IPS-18a (cell line): ENCODE data around the gene BACH2.
A peak's percentile ranks its signal among the peaks of the same experiment; 100 is the strongest.
"Not testable (repeated sequence)": the region's sequence is repeated elsewhere in the genome, so short reads cannot be mapped to it uniquely, and the experiment has no call there.

Experiments
- H3K27ac ChIP-seq: one replicate; pipeline ENCODE4 v1.5.1; 2013; ENCODE audit warnings: low read length
- H3K27me3 ChIP-seq: one replicate; pipeline ENCODE4 v1.6.1; 2013; ENCODE audit warnings: mild to moderate bottlenecking, low read length; ENCODE audit not compliant: control insufficient read depth, insufficient read depth
- H3K36me3 ChIP-seq: one replicate; pipeline ENCODE4 v1.6.1; 2013; ENCODE audit warnings: low read depth, low read length; ENCODE audit not compliant: control insufficient read depth
- H3K4me1 ChIP-seq: one replicate; pipeline ENCODE4 v1.6.1; 2013; ENCODE audit warnings: low read depth, low read length; ENCODE audit not compliant: control insufficient read depth
- H3K4me3 ChIP-seq: one replicate; pipeline ENCODE4 v1.5.1; 2013; ENCODE audit warnings: low read length
- H3K9ac ChIP-seq: one replicate; pipeline ENCODE4 v1.6.1; 2013; ENCODE audit warnings: mild to moderate bottlenecking, low read length, moderate library complexity
- H3K9me3 ChIP-seq: one replicate; pipeline ENCODE4 v1.6.1; 2013; ENCODE audit warnings: low read depth, low read length; ENCODE audit not compliant: control insufficient read depth

BACH2 gene

GRCh38 chr6:90289902-90290301 is 6.7 kb downstream of the BACH2 start:
- H3K27ac ChIP-seq, result no peak overlapping the region
- no peaks in the 10 kb centered on the region for H3K36me3 ChIP-seq
- no peaks in the 10 kb centered on the region for H3K9me3 ChIP-seq
- H3K27me3 ChIP-seq, result peaks cover 30% of the 10 kb centered on the region
- no peak overlapping the region for H3K9ac ChIP-seq
- peaks cover 37% of the 10 kb centered on the region for H3K4me1 ChIP-seq
- H3K4me3 ChIP-seq, result no peak overlapping the region

DNA sequence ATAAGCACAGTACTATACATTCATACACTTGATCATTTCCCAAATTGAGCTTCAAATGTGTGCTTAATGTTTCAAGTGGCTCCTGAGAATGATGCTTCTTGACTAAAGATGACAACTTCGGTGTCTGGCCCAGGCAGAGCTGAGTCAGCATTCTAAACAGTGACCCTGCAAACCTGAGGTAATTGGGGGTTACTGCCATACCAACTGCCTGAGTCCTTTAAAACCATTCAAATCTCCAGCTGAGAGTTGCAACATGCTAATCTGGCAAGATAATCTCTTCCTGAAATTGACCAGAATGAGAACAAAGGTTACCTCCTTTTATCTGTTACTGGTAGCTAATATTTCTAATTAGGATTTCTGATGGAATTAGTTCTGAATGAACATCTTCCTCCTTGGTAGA is 8.2 kb downstream of the BACH2 start:
- Histone ChIP-seq H3K36me3 (no peaks in the 10 kb centered on the region), H3K4me3 (no peak overlapping the region), H3K4me1 (peaks cover 40% of the 10 kb centered on the region), H3K9me3 (no peaks in the 10 kb centered on the region), H3K27ac (no peak overlapping the region), H3K9ac (no peak overlapping the region), H3K27me3 (peaks cover 15% of the 10 kb centered on the region)

- Histone ChIP-seq H3K4me3 (no peak overlapping the region), H3K36me3 (no peaks in the 10 kb centered on the region), H3K27me3 (peaks cover 3% of the 10 kb centered on the region), H3K4me1 (peaks cover 40% of the 10 kb centered on the region), H3K9ac (no peak overlapping the region), H3K27ac (no peak overlapping the region), H3K9me3 (no peaks in the 10 kb centered on the region)
These were observed 9.7 kb downstream of the BACH2 start for GRCh38 chr6:90286884-90287488.

DNA sequence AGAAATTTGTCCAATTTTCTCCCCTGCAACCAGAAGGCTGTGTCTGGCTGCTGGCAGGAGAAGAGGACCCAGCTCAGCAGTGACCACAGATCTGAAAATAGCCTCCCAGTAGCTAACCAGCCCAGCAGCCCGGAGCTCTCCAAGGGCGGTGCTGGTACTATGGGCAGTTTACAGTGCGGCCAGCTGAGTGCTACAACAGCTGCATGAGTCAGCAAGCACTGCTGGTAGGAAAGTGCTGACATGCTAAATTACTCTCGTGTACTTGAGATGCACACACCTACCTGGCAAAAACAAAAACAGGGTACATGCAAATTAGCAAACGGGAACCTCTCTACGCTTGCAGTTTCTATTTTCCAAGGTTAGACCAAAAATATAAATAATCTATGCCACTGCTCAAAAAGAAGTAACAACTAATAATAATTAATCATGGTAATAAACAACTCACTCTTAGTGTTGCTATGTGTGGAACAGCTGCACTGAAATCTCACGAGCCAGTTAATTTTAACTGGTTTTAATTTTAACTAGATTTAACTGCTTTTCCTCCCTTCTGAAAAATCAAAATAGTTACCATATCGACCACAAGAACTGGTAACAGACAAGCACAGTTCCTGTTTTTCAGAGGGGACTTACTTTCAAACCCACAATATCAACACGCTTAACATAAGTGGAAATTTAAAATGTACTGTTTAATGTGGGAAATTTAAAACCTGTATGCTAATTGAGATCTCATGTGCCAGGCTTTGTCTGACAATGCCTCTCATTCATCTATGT is 10.8 kb downstream of the BACH2 start:
- Histone ChIP-seq H3K4me3 (no peak overlapping the region), H3K9ac (no peak overlapping the region), H3K9me3 (no peaks in the 10 kb centered on the region), H3K36me3 (no peaks in the 10 kb centered on the region), H3K27me3 (no peaks in the 10 kb centered on the region), H3K4me1 (peaks cover 40% of the 10 kb centered on the region), H3K27ac (no peak overlapping the region)

- no peaks in the 10 kb centered on the region for H3K9me3 ChIP-seq
- no peaks in the 10 kb centered on the region for H3K27me3 ChIP-seq
- no peak overlapping the region for H3K27ac ChIP-seq
- H3K9ac ChIP-seq, result no peak overlapping the region
- peaks cover 40% of the 10 kb centered on the region for H3K4me1 ChIP-seq
- no peak overlapping the region for H3K4me3 ChIP-seq
- H3K36me3 ChIP-seq, result no peaks in the 10 kb centered on the region
These were observed 11.6 kb downstream of the BACH2 start for GRCh38 chr6:90285042-90285481.

DNA sequence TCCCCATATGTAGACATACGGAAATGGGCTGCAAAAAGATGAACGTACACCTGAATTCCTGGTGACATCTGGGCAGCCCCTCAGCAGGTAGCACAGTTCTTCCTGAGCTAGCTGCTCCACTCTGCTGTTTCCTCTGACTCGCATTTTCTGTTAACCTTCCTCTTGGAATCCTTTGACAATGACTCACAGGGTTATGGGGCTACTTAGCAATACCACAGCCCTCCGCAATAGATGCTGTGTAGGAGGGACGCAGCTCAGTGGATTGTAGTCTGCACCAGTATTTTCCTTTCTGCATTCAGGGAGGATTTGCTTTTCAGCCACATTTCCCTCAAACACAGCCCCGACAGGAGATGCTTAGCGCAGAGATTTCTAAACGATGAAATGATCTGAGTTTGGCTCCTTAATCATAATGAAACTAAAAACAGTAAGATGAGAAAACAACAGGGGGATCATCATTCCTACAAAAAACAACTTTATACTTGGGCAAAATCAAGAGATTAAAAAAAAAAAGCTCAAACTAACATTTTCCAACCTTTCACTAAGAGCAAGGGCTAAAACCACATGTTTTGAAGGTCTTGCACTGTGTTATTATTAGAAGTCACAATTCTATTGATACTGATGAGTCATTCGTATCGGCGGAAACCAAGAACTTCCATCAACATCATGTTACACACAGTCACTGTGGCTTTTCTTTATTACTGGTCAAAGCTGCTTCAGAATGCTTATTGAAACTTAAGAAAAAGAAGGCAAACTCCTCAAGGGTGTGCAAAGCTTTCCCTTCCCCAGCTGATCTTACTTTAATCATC is 12.2 kb downstream of the BACH2 start:
- Histone ChIP-seq H3K9ac (peak overlapping the region; percentile 10), H3K4me3 (no peak overlapping the region), H3K36me3 (no peaks in the 10 kb centered on the region)

DNA sequence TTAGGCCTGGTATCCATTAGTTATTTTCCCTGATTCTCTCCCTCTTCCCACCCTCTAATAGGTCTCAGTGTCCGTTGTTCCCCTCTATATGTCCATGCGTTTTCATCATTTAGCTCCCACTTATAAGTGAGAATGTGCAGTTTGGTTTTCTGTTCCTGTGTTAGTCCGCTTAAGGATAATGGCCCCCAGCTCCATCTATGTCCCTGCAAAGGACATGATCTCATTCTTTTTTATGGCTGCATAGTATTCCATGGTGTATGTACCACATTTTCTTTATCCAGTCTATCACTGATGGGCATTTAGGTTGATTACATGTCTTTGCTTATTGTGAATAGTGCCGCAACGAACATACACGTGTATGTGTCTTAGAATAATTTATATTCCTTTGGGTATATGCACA is 14.4 kb downstream of the BACH2 start:
- H3K9me3 ChIP-seq, H3K9ac ChIP-seq, H3K36me3 ChIP-seq, H3K27ac ChIP-seq, H3K27me3 ChIP-seq, H3K4me3 ChIP-seq: not testable (repeated sequence)
- H3K4me1 ChIP-seq, result peaks cover 27% of the 10 kb centered on the region

More for the DNA sequence above, 12.2 kb downstream of the BACH2 start:
- Histone ChIP-seq H3K27me3 (no peaks in the 10 kb centered on the region), H3K9me3 (no peaks in the 10 kb centered on the region), H3K4me1 (peaks cover 40% of the 10 kb centered on the region), H3K27ac (no peak overlapping the region)

- Histone ChIP-seq H3K9ac (no peak overlapping the region), H3K27ac (no peak overlapping the region), H3K9me3 (no peaks in the 10 kb centered on the region), H3K36me3 (no peaks in the 10 kb centered on the region), H3K27me3 (no peaks in the 10 kb centered on the region), H3K4me3 (no peak overlapping the region), H3K4me1 (no peaks in the 10 kb centered on the region)
These were observed 18.5 kb downstream of the BACH2 start for GRCh38 chr6:90278129-90278528.

- Histone ChIP-seq H3K27ac (no peak overlapping the region), H3K4me1 (no peaks in the 10 kb centered on the region), H3K4me3 (no peak overlapping the region)
These were observed 19.2 kb downstream of the BACH2 start for GRCh38 chr6:90277302-90278011.

DNA sequence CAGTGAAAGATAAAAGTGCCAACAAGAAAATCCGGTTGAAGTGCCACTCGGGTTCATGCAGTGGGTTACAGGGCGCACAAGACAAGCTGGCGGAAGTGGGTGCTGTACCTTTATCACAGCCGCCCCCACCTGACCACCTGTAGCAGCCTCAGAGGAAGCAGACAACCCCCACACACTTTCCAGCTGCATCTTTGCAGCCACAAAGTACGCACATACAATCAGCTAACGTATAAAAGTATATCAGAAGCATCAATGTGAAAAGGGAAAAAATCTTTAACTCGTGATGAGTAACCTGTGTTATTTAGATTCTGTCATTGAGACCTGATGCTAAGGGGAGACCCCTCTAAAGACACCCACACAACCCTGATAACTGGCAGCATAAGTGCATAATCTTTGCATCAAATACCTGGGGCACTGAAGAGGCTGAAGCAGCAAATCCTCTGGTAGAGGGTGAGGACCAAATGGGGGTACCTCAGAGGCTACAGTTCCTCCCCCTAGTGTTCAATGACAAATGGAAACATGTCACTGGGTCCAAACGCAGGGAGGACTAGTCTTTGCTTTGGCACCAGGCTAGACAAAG is 22.1 kb downstream of the BACH2 start:
- Histone ChIP-seq H3K9ac (no peak overlapping the region), H3K9me3 (no peaks in the 10 kb centered on the region), H3K27me3 (no peaks in the 10 kb centered on the region), H3K4me1 (no peaks in the 10 kb centered on the region), H3K4me3 (no peak overlapping the region), H3K27ac (no peak overlapping the region), H3K36me3 (no peaks in the 10 kb centered on the region)

More at GRCh38 chr6:90277302-90278011, 19.2 kb downstream of the BACH2 start:
- no peak overlapping the region for H3K9ac ChIP-seq
- no peaks in the 10 kb centered on the region for H3K36me3 ChIP-seq
- no peaks in the 10 kb centered on the region for H3K27me3 ChIP-seq
- H3K9me3 ChIP-seq, result no peaks in the 10 kb centered on the region

DNA sequence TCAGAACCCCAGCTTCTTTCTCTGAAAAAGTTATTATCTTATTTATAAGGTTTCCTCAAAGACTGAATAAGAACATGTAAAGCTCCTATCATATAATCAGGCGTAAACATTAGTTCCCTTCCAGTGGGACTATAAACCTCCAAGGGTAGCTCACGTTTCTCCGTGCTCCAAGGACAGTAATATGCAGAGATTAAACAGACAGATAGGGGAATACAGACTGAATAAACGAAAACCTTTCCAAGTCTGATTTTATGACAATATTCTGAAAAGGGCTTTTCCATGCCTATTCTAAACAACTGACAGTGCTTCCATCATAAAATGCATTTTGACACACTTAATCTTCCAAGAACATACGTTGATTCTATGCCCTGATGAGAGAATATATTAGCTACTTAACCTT is 22.8 kb downstream of the BACH2 start:
- H3K36me3 ChIP-seq, result no peaks in the 10 kb centered on the region
- no peaks in the 10 kb centered on the region for H3K9me3 ChIP-seq
- no peaks in the 10 kb centered on the region for H3K27me3 ChIP-seq
- H3K27ac ChIP-seq, result no peak overlapping the region
- no peaks in the 10 kb centered on the region for H3K4me1 ChIP-seq
- H3K4me3 ChIP-seq, result no peak overlapping the region
- H3K9ac ChIP-seq, result no peak overlapping the region
